ENCODE measurements around the gene FKBP5.

GRCh38 chr6:35719830-35720733 is 31.4 kb upstream of the FKBP5 start:
- TF ChIP-seq, protein P1, sequence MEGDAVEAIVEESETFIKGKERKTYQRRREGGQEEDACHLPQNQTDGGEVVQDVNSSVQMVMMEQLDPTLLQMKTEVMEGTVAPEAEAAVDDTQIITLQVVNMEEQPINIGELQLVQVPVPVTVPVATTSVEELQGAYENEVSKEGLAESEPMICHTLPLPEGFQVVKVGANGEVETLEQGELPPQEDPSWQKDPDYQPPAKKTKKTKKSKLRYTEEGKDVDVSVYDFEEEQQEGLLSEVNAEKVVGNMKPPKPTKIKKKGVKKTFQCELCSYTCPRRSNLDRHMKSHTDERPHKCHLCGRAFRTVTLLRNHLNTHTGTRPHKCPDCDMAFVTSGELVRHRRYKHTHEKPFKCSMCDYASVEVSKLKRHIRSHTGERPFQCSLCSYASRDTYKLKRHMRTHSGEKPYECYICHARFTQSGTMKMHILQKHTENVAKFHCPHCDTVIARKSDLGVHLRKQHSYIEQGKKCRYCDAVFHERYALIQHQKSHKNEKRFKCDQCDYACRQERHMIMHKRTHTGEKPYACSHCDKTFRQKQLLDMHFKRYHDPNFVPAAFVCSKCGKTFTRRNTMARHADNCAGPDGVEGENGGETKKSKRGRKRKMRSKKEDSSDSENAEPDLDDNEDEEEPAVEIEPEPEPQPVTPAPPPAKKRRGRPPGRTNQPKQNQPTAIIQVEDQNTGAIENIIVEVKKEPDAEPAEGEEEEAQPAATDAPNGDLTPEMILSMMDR (conservative IDR thresholded peaks at IDR 0.05; ENCODE audit: low read length): no peak
- no peak for TF ChIP-seq EZH2phosphoT487 (IDR thresholded peaks at IDR 0.05; ENCODE audit: borderline replicate concordance, low read depth, low read length)
